ENCODE results near the gene NDUFS6.

- TF ChIP-seq TAF1 (IDR thresholded peaks at IDR 0.05; ENCODE audit: low read depth) (no peak), CTCF (IDR thresholded peaks at IDR 0.05; ENCODE audit: poor library complexity, severe bottlenecking) (no peak), REST (IDR thresholded peaks at IDR 0.05; ENCODE audit: borderline replicate concordance) (no peak), POLR2AphosphoS5 (IDR thresholded peaks at IDR 0.05) (no peak)
These were observed 54.4 kb downstream of the NDUFS6 start for GRCh38 chr5:1855596-1855995.

Measured in neural cell (in vitro differentiated cells).